ENCODE results near the gene GDF7.

DNA sequence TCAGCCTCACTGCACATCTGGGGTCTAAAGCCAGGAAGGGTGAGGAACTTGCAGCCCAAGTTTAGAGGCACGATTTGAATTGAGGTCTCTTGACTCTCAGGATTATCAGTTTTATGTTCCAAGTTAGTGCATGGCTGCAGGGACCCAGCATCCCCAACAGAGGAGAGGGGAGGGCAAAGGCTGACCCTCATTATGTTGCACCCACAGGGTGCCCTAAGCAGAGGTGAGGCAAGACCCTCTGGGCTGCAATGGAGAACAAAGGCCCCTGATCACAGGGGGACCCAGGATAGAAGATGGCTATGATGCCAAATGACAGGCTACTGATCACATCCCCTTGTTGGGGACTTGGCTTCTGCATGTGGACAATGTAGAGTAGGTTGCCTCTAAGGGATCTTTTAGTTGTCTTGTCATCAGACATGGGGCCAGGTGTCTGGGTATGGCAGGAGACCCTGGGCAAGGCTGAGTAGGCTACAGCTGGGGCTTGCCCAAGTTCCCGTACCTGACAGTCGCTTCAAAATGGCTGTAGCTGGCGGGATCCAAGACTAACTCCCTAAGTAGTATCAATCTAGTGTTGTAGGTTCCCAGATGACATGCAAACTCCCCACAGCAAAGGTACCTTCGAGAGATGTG, 4.5 kb upstream of the GDF7 start:
- TF ChIP-seq, protein P1, sequence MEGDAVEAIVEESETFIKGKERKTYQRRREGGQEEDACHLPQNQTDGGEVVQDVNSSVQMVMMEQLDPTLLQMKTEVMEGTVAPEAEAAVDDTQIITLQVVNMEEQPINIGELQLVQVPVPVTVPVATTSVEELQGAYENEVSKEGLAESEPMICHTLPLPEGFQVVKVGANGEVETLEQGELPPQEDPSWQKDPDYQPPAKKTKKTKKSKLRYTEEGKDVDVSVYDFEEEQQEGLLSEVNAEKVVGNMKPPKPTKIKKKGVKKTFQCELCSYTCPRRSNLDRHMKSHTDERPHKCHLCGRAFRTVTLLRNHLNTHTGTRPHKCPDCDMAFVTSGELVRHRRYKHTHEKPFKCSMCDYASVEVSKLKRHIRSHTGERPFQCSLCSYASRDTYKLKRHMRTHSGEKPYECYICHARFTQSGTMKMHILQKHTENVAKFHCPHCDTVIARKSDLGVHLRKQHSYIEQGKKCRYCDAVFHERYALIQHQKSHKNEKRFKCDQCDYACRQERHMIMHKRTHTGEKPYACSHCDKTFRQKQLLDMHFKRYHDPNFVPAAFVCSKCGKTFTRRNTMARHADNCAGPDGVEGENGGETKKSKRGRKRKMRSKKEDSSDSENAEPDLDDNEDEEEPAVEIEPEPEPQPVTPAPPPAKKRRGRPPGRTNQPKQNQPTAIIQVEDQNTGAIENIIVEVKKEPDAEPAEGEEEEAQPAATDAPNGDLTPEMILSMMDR (IDR thresholded peaks at IDR 0.05; ENCODE audit: low read depth, low read length, missing input control), result no peak
- TF ChIP-seq GABPA (IDR thresholded peaks at IDR 0.05 in 1 of 2, conservative IDR thresholded peaks at IDR 0.05 in 1 of 2), result no peak
- no peak for TF ChIP-seq MAX (IDR thresholded peaks at IDR 0.05)
- TF ChIP-seq RAD21 (IDR thresholded peaks at IDR 0.05), result no peak
- TF ChIP-seq REST (IDR thresholded peaks at IDR 0.05), result no peak
- no peak for TF ChIP-seq YY1 (IDR thresholded peaks at IDR 0.05)
- TF ChIP-seq ZBTB33 (IDR thresholded peaks at IDR 0.05), result no peak
- no peak for TF ChIP-seq TAF1 (conservative IDR thresholded peaks at IDR 0.05)
